CD4-positive, CD25-positive, alpha-beta regulatory T cell (primary cell): ENCODE measurements around the gene CPNE5. TPM values are rescaled to one million over a fixed set of nuclear protein-coding genes. Genes with fewer than 3 reads are reported as not detected.

ENCODE experiments used
- ATAC-seq, 2 donors: fragments of 150-1000 bp; cut with Tn5 transposase; one replicate each; pipeline ENCODE4 v1.10.0; 2021; ENCODE audit warnings: low read depth in 2 of 2, moderate number of reproducible peaks in 2 of 2, moderate library complexity in 1 of 2
- DNase-seq, 3 donors: peaks; one replicate each; pipeline versions ENCODE4 v3.0.0 to v3.0.0-alpha.2; 2012 to 2022; ENCODE audit warnings: mixed read lengths in 1 of 3
- H3K27ac ChIP-seq: one replicate; pipeline ENCODE4 v1.7.0; 2013; ENCODE audit warnings: mild to moderate bottlenecking, low read length; ENCODE audit not compliant: insufficient read depth, poor library complexity, severe bottlenecking
- H3K27me3 ChIP-seq: one replicate; pipeline ENCODE4 v1.7.0; 2013; ENCODE audit warnings: low read length; ENCODE audit not compliant: control insufficient read depth, insufficient read depth
- H3K36me3 ChIP-seq: one replicate; pipeline ENCODE4 v1.7.0; 2013; ENCODE audit warnings: mild to moderate bottlenecking, low read length, moderate library complexity; ENCODE audit not compliant: control insufficient read depth, insufficient read depth
- H3K4me1 ChIP-seq: 2 replicates; pipeline ENCODE4 v1.7.0; 2013; ENCODE audit warnings: mild to moderate bottlenecking, low read length; ENCODE audit not compliant: insufficient read depth, control insufficient read depth, poor library complexity, severe bottlenecking
- H3K4me3 ChIP-seq: one replicate; pipeline ENCODE4 v1.7.0; 2013; ENCODE audit warnings: low read depth, mild to moderate bottlenecking, low read length, moderate library complexity
- H3K9me3 ChIP-seq, 2 experiments: 1 replicate in 1 of 2; 2 replicates in 1 of 2; pipeline ENCODE4 v1.7.0; 2013; ENCODE audit warnings: low read length in 2 of 2, mild to moderate bottlenecking in 1 of 2, moderate library complexity in 1 of 2; ENCODE audit not compliant: control insufficient read depth in 2 of 2
- H3K27ac Mint-ChIP-seq, 3 donors: one replicate each; pipeline ENCODE4 v1.8.0; 2020 to 2022; ENCODE audit warnings: mild to moderate bottlenecking in 3 of 3, mixed read lengths in 3 of 3, moderate library complexity in 2 of 3
- H3K27me3 Mint-ChIP-seq: one replicate; pipeline ENCODE4 v1.8.0; 2022; ENCODE audit warnings: mild to moderate bottlenecking, mixed read lengths
- H3K36me3 Mint-ChIP-seq: one replicate; pipeline ENCODE4 v1.8.0; 2020; ENCODE audit warnings: mixed read lengths
- H3K4me1 Mint-ChIP-seq, 4 donors: one replicate each; pipeline ENCODE4 v1.8.0; 2020 to 2022; ENCODE audit warnings: mixed read lengths in 4 of 4, mild to moderate bottlenecking in 1 of 4
- H3K4me3 Mint-ChIP-seq, 4 donors: one replicate each; pipeline ENCODE4 v1.8.0; 2020 to 2022; ENCODE audit warnings: mild to moderate bottlenecking in 4 of 4, mixed read lengths in 4 of 4, moderate library complexity in 3 of 4
- H3K9me3 Mint-ChIP-seq, 7 donors: one replicate each; pipeline ENCODE4 v1.8.0; 2020 to 2022; ENCODE audit warnings: mixed read lengths in 7 of 7, mild to moderate bottlenecking in 3 of 7, moderate library complexity in 2 of 7
- polyA plus RNA-seq, 4 donors: library from polyadenylated mRNA; unstranded; fragments of 300-500 nt; fragmentation: Illumina TruSeq; gene quantifications; one replicate each; pipeline ENCODE4 v1.2.3, GENCODE V29; 2021
- total RNA-seq: library from RNA; stranded (reverse); gene quantifications from one replicate; pipeline ENCODE4 v1.2.3, GENCODE V29; 2022

Gene CPNE5
- total RNA-seq, result 4.3 TPM
- polyA plus RNA-seq, result 1 to 10 TPM in 1 of 4 donors, under 1 TPM in 3; 0.16 to 2.5 (median 0.78) TPM

- Histone ChIP-seq H3K4me1 (peaks cover 18% of the 10 kb centered on the region), H3K27ac (no peak within 1 kb of the TSS), H3K4me3 (peak within 1 kb of the TSS; percentile 13), H3K36me3 (no peaks in the 10 kb centered on the region), H3K9me3 (no peaks in the 10 kb centered on the region), H3K27me3 (peaks cover 12% of the 10 kb centered on the region)
- Mint-ChIP-seq H3K27ac (no peak within 1 kb of the TSS), H3K4me3 (peak within 1 kb of the TSS; percentile 29 to 80 (median 77)), H3K27me3 (peaks cover 38% of the 10 kb centered on the region), H3K9me3 (peaks cover 0 to 1% (median 0%) of the 10 kb centered on the region in 7 donors), H3K4me1 (peaks cover 0 to 20% (median 3%) of the 10 kb centered on the region in 4 donors), H3K36me3 (peaks cover 5% of the 10 kb centered on the region)
- ATAC-seq, result no peak
- DNase-seq, result no peak
Observed at GRCh38 chr6:36838896-36839748, at the start of gene CPNE5. Gene CPNE5 (minus strand): TSS chr6:36839444. CDS start chr6:36839377, 67 bp downstream.

GRCh38 chr6:36888115-36888643, 48.9 kb upstream of the CPNE5 start:
- peaks cover 18 to 42% (median 36%) of the 10 kb centered on the region in 4 donors for H3K4me1 Mint-ChIP-seq
- ATAC-seq, result no peak
- H3K36me3 Mint-ChIP-seq, result no peaks in the 10 kb centered on the region
- Histone ChIP-seq H3K27ac (no peak overlapping the region), H3K4me3 (no peak overlapping the region), H3K9me3 (no peaks in the 10 kb centered on the region), H3K4me1 (peaks cover 18% of the 10 kb centered on the region), H3K36me3 (peaks cover 6% of the 10 kb centered on the region), H3K27me3 (no peaks in the 10 kb centered on the region)
- H3K27me3 Mint-ChIP-seq, result no peaks in the 10 kb centered on the region
- H3K9me3 Mint-ChIP-seq, result no peaks in the 10 kb centered on the region
- H3K27ac Mint-ChIP-seq, result no peak overlapping the region
- peak overlapping the region in 2 of 4 donors; percentile 6 to 9 for H3K4me3 Mint-ChIP-seq
- DNase-seq, result no peak

DNA sequence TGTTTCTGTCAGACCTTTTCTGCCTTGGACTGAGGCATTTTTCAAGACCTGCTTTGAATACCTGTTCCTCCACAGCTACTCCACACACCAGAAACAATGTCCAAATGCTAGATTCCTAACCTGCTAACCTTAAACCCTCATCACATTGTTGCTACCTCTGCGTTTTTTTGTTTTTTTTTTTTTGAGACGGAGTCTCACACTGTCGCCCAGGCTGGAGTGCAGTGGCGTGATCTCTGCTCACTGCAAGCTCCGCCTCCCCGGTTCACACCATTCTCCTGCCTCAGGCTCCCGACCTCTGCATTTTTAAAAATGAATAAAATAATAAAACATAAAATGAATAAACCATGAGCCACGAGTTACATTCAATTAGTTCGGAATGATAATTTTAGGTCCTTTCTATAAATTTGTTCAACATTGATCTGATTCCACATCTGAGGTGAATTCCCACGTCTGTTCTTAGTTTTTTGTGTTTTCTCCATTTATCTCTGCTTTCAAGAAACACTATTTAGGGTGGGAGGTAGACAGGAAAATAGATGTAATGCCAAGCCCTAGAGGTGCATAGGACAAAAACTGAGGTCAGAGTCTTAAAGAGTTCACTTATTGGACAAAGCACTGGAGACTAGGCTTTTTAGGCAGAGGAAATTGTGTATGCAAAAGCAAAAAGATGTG, 47.8 kb upstream of the CPNE5 start:
- peak overlapping the region; percentile 80 to 92 (median 87) for H3K4me3 Mint-ChIP-seq
- no peaks in the 10 kb centered on the region for H3K9me3 Mint-ChIP-seq
- Histone ChIP-seq H3K4me1 (peaks cover 18% of the 10 kb centered on the region), H3K4me3 (peak overlapping the region; percentile 95), H3K36me3 (peaks cover 3% of the 10 kb centered on the region), H3K27ac (no peak overlapping the region), H3K27me3 (no peaks in the 10 kb centered on the region), H3K9me3 (no peaks in the 10 kb centered on the region)
- no peaks in the 10 kb centered on the region for H3K36me3 Mint-ChIP-seq
- H3K27ac Mint-ChIP-seq, result peak overlapping the region; percentile 21 to 96 (median 51)
- DNase-seq (no peak), ATAC-seq (no peak)
- peaks cover 18 to 42% (median 34%) of the 10 kb centered on the region in 4 donors for H3K4me1 Mint-ChIP-seq
- H3K27me3 Mint-ChIP-seq, result no peaks in the 10 kb centered on the region

- Histone ChIP-seq H3K27me3 (no peaks in the 10 kb centered on the region), H3K9me3 (no peaks in the 10 kb centered on the region), H3K36me3 (no peaks in the 10 kb centered on the region), H3K4me3 (peak within 1 kb of the TSS; percentile 95), H3K4me1 (peaks cover 18% of the 10 kb centered on the region), H3K27ac (peak within 1 kb of the TSS; percentile 83)
- ATAC-seq, result peak; percentile 99 to 100
- Mint-ChIP-seq H3K4me3 (peak within 1 kb of the TSS; percentile 80 to 92 (median 88)), H3K27ac (peak within 1 kb of the TSS; percentile 96 to 97 (median 96)), H3K36me3 (no peaks in the 10 kb centered on the region), H3K27me3 (no peaks in the 10 kb centered on the region), H3K4me1 (peaks cover 18 to 39% (median 32%) of the 10 kb centered on the region in 4 donors), H3K9me3 (no peaks in the 10 kb centered on the region)
- DNase-seq, result peak; percentile 96 to 99 (median 97)
Observed at GRCh38 chr6:36885461-36886401, 46.5 kb upstream of the CPNE5 start, which contains the start of gene C6orf89. Gene C6orf89 (plus strand): TSS chr6:36885952. CDS start chr6:36899445, 13,493 bp downstream.

DNA sequence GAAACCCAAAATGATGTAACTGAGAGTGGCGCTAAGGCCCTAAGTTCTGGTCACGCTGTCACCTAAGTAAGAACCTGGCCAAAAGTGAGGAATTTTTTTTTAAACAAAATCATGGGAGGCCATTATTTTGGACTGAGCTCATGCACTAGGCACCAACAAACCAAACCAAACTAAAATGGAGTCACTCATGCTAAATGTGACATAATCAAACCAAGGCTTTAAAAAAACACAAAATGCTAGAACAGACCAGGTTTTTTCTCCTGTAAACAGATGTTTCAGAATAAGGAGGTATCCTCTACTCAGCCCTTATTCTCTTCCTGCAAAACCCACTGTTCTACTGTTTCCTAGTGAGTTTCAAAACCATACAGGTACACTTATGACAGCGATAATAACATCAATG, 45.4 kb upstream of the CPNE5 start:
- Mint-ChIP-seq H3K27me3 (no peaks in the 10 kb centered on the region), H3K9me3 (no peaks in the 10 kb centered on the region), H3K4me3 (peak overlapping the region in 1 of 4 donors; percentile 16), H3K4me1 (peaks cover 18 to 37% (median 27%) of the 10 kb centered on the region in 4 donors), H3K27ac (peak overlapping the region in 1 of 3 donors; percentile 25), H3K36me3 (no peaks in the 10 kb centered on the region)
- no peak overlapping the region for H3K27ac ChIP-seq
- no peak overlapping the region for H3K4me3 ChIP-seq
- H3K4me1 ChIP-seq, result peaks cover 18% of the 10 kb centered on the region
- no peak for DNase-seq
- no peaks in the 10 kb centered on the region for H3K27me3 ChIP-seq
- H3K36me3 ChIP-seq, result no peaks in the 10 kb centered on the region
- no peak for ATAC-seq
- H3K9me3 ChIP-seq, result no peaks in the 10 kb centered on the region

DNA sequence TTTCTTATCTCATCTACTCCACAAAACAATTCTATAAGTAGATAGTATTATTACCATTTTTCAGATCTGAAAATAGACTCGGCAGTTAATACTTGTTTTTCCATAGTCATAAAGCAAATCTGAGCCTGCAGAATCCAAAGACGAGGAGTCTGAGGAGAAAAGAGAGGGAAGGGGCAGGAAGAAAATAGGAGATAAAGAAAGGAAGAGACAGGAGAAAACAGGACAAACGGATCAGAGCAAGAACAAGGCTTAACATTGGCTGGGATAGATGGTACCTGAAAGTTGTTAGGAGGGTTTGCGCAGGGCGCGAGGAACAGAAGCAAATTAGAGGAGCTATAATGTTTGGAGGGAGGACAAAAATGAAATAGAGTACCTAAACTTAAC, 36.0 kb upstream of the CPNE5 start:
- Mint-ChIP-seq H3K27me3 (peaks cover 14% of the 10 kb centered on the region), H3K27ac (peak overlapping the region; percentile 98 to 100 (median 99)), H3K4me3 (peak overlapping the region; percentile 95 to 99 (median 96)), H3K36me3 (peaks cover 13% of the 10 kb centered on the region), H3K9me3 (no peaks in the 10 kb centered on the region), H3K4me1 (peaks cover 17 to 46% (median 31%) of the 10 kb centered on the region in 4 donors)
- peak overlapping the region; percentile 75 for H3K27ac ChIP-seq
- no peaks in the 10 kb centered on the region for H3K27me3 ChIP-seq
- H3K4me1 ChIP-seq, result peaks cover 14% of the 10 kb centered on the region
- ATAC-seq, result no peak
- H3K9me3 ChIP-seq, result no peaks in the 10 kb centered on the region
- no peak for DNase-seq
- H3K36me3 ChIP-seq, result peaks cover 6% of the 10 kb centered on the region
- H3K4me3 ChIP-seq, result peak overlapping the region; percentile 99
